Mesodermal cell (in vitro differentiated cells): ENCODE measurements around the gene AWAT2.
"Not testable (repeated sequence)": the region's sequence is repeated elsewhere in the genome, so short reads cannot be mapped to it uniquely, and the experiment has no call there.

Source experiments
- H3K27ac ChIP-seq: 2 replicates; pipeline ENCODE4 v1.7.0; 2013; ENCODE audit warnings: mild to moderate bottlenecking, low read depth, low read length, moderate library complexity; ENCODE audit not compliant: severe bottlenecking
- H3K36me3 ChIP-seq: 2 replicates; pipeline ENCODE4 v1.7.1; 2013; ENCODE audit warnings: mild to moderate bottlenecking, low read length, moderate library complexity; ENCODE audit not compliant: control insufficient read depth, insufficient read depth
- H3K4me1 ChIP-seq: one replicate; pipeline ENCODE4 v1.7.1; 2013; ENCODE audit warnings: mild to moderate bottlenecking, low read length; ENCODE audit not compliant: insufficient read depth, control insufficient read depth, poor library complexity, severe bottlenecking
- H3K4me3 ChIP-seq: 2 replicates; pipeline ENCODE4 v1.7.0; 2013; ENCODE audit warnings: low read length, control low read depth, mild to moderate bottlenecking; ENCODE audit not compliant: insufficient read depth, poor library complexity, severe bottlenecking; ENCODE audit errors: extremely low read depth
- H3K9me3 ChIP-seq: 2 replicates; pipeline ENCODE4 v1.7.1; 2013; ENCODE audit warnings: mild to moderate bottlenecking, low read length, moderate library complexity; ENCODE audit not compliant: control insufficient read depth
- WGBS, 2 experiments: methylation state at CpG; one replicate each; pipeline ENCODE4 v1.1.5; 2013; ENCODE audit warnings: missing lambda C conversion rate in 2 of 2; ENCODE audit not compliant: insufficient coverage in 2 of 2; 5-methylcytosine and 5-hydroxymethylcytosine counted together

AWAT2 gene

DNA sequence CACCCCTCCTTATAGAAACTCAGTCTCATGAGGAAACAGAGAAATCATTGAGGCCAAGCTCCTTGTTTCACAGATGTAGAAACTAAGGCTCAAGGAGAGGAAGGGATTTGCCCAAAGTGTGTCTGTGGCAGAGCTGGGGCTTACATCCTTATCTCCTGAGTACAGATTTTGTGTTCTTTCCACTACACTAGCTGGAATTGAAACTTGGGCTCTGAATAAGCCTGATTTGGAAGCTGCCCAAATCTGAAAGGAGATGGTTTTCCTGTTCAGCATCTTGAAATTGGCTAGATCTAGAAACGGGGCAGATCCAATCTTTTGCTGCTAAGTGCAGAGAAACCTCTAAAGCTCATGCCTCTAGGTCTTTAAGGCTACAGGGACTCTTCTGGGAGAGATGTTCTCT, 24.3 kb downstream of the AWAT2 start:
- WGBS, 2 experiments: 71 to 100% methylated on average over 1 of the region's 1 CpG
- Histone ChIP-seq H3K4me1 (peaks cover 9% of the 10 kb centered on the region), H3K9me3 (no peaks in the 10 kb centered on the region), H3K27ac (no peak overlapping the region), H3K4me3 (no peak overlapping the region), H3K36me3 (no peaks in the 10 kb centered on the region)

DNA sequence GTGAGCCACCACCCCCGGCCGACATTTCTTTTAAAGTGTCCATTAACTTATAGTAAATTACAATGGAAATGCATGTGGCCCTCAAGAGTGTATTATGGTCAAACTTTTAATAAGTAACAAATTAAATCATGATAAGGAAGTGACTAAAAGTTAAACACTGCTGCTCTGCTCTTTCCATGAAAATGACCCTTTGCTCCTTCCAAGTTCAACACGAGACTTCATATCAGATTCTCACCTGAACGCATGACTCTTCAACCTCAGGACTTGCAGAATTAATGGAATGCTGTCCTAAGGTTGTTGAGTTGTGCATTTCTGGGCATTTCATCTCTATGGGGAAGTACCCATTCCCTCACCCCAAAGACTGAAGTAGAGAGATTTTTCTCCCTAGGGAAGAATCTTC, 27.1 kb downstream of the AWAT2 start:
- Histone ChIP-seq H3K4me1 (peaks cover 7% of the 10 kb centered on the region), H3K36me3 (no peaks in the 10 kb centered on the region), H3K27ac (no peak overlapping the region), H3K9me3 (no peaks in the 10 kb centered on the region), H3K4me3 (no peak overlapping the region)
- WGBS, 2 experiments: 100% methylated on average over 1 of the region's 4 CpGs; no CpG with 5 or more reads in 1 of the 2 experiments

- no CpG with 5 or more reads among the region's 2 CpGs for WGBS, 2 experiments
- no peaks in the 10 kb centered on the region for H3K36me3 ChIP-seq
- H3K4me3 ChIP-seq: no peak overlapping the region
- H3K4me1 ChIP-seq: no peaks in the 10 kb centered on the region
- H3K9me3 ChIP-seq: no peaks in the 10 kb centered on the region
- H3K27ac ChIP-seq: no peak overlapping the region
Observed at GRCh38 chrX:70016513-70016912, 33.2 kb downstream of the AWAT2 start.

- no peaks in the 10 kb centered on the region for H3K36me3 ChIP-seq
- 83 to 92% methylated on average over 1 to 2 of the region's 5 CpGs for WGBS, 2 experiments
- no peak overlapping the region for H3K4me3 ChIP-seq
- H3K4me1 ChIP-seq: no peaks in the 10 kb centered on the region
- no peak overlapping the region for H3K27ac ChIP-seq
- no peaks in the 10 kb centered on the region for H3K9me3 ChIP-seq
Observed at GRCh38 chrX:70013466-70014381, 36.0 kb downstream of the AWAT2 start.

GRCh38 chrX:70012756-70013155, 37.0 kb downstream of the AWAT2 start:
- no peak overlapping the region for H3K27ac ChIP-seq
- 83 to 90% methylated on average over 2 of the region's 4 CpGs for WGBS, 2 experiments

DNA sequence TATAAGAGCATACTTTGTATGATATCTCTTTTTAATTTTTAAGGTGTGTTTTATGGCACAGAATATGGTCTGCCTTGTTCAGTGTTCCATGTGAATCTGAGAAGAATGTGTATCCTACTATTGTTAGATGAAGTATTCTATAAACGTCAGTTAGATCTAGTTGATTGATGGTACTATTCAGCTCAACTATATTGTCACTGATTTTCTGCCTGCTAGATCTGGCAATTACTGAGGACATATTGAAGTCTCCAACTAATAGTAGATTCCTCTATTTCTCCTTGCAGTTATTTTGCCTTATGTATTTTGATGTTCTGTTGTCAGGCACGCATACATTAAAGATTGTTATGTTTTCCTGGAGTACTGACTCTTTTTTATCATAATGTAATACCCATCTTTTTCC, 39.8 kb downstream of the AWAT2 start:
- Histone ChIP-seq H3K4me1 (no peaks in the 10 kb centered on the region), H3K27ac (no peak overlapping the region), H3K9me3 (no peaks in the 10 kb centered on the region), H3K36me3 (no peaks in the 10 kb centered on the region), H3K4me3 (no peak overlapping the region)
- no CpG with 5 or more reads among the region's 2 CpGs for WGBS, 2 experiments

More at GRCh38 chrX:70012756-70013155, 37.0 kb downstream of the AWAT2 start:
- no peak overlapping the region for H3K4me3 ChIP-seq
- H3K36me3 ChIP-seq: no peaks in the 10 kb centered on the region
- no peaks in the 10 kb centered on the region for H3K9me3 ChIP-seq
- no peaks in the 10 kb centered on the region for H3K4me1 ChIP-seq

- no peak overlapping the region for H3K27ac ChIP-seq
- no peaks in the 10 kb centered on the region for H3K4me1 ChIP-seq
- no peak overlapping the region for H3K4me3 ChIP-seq
- H3K36me3 ChIP-seq: no peaks in the 10 kb centered on the region
- H3K9me3 ChIP-seq: no peaks in the 10 kb centered on the region
Observed at GRCh38 chrX:70009049-70009448, 40.7 kb downstream of the AWAT2 start.

GRCh38 chrX:70007946-70008345, 41.8 kb downstream of the AWAT2 start:
- Histone ChIP-seq H3K4me3 (no peak overlapping the region), H3K27ac (no peak overlapping the region), H3K36me3 (no peaks in the 10 kb centered on the region), H3K9me3 (no peaks in the 10 kb centered on the region), H3K4me1 (no peaks in the 10 kb centered on the region)

GRCh38 chrX:70001708-70002341, 47.9 kb downstream of the AWAT2 start:
- no peaks in the 10 kb centered on the region for H3K36me3 ChIP-seq
- H3K27ac ChIP-seq: no peak overlapping the region
- H3K4me1 ChIP-seq: no peaks in the 10 kb centered on the region
- no peaks in the 10 kb centered on the region for H3K9me3 ChIP-seq
- 96% methylated on average over 3 of the region's 3 CpGs; no CpG with 5 or more reads in 1 of the 2 experiments for WGBS, 2 experiments
- H3K4me3 ChIP-seq: no peak overlapping the region

GRCh38 chrX:70001269-70001668, 48.5 kb downstream of the AWAT2 start:
- WGBS, 2 experiments: 83% methylated on average over 1 of the region's 2 CpGs; no CpG with 5 or more reads in 1 of the 2 experiments
- H3K36me3 ChIP-seq: no peaks in the 10 kb centered on the region
- H3K4me3 ChIP-seq: no peak overlapping the region
- H3K4me1 ChIP-seq: no peaks in the 10 kb centered on the region
- H3K27ac ChIP-seq: no peak overlapping the region
- H3K9me3 ChIP-seq: no peaks in the 10 kb centered on the region

- not testable (repeated sequence) for H3K36me3 ChIP-seq, H3K4me3 ChIP-seq, H3K4me1 ChIP-seq, H3K9me3 ChIP-seq, H3K27ac ChIP-seq
Observed at GRCh38 chrX:69998299-69998698, 51.4 kb downstream of the AWAT2 start.
